GM19351 (cell line): ENCODE measurements around the gene RFK.
A peak's percentile ranks its signal among the peaks of the same experiment; 100 is the strongest.
"Not testable (repeated sequence)": the region's sequence is repeated elsewhere in the genome, so short reads cannot be mapped to it uniquely, and the experiment has no call there.

Source experiments
- ATAC-seq: cut with Tn5 transposase; IDR thresholded peaks from one replicate; pipeline ENCODE4 v1.9.1; 2021; ENCODE audit warnings: mild to moderate bottlenecking, moderate library complexity; ENCODE audit not compliant: unreplicated experiment

Gene RFK

GRCh38 chr9:76394195-76394959 lies at the start of gene RFK:
RFK (minus strand) TSS chr9:76394426; CDS start chr9:76394171, 255 bp downstream.
- peak; percentile 60 for ATAC-seq

- ATAC-seq, result no peak
Observed at GRCh38 chr9:76443887-76444286, 49.7 kb upstream of the RFK start.

- ATAC-seq, result peak; percentile 63
Observed at GRCh38 chr9:76441551-76442322, 47.5 kb upstream of the RFK start.

- ATAC-seq, result peak; percentile 69
Observed at GRCh38 chr9:76438841-76439588, 44.8 kb upstream of the RFK start.

- ATAC-seq, result not testable (repeated sequence)
Observed at GRCh38 chr9:76437017-76437699, 42.9 kb upstream of the RFK start.

GRCh38 chr9:76434897-76435296 lies 40.7 kb upstream of the RFK start:
- not testable (repeated sequence) for ATAC-seq

- ATAC-seq, result no peak
Observed at GRCh38 chr9:76433836-76434235, 39.6 kb upstream of the RFK start.

GRCh38 chr9:76433406-76433805 lies 39.2 kb upstream of the RFK start:
- ATAC-seq, result no peak

GRCh38 chr9:76431601-76432000 lies 37.4 kb upstream of the RFK start:
- no peak for ATAC-seq

- ATAC-seq, result no peak
Observed at GRCh38 chr9:76426807-76427419, 32.7 kb upstream of the RFK start.

GRCh38 chr9:76425677-76426453 lies 31.6 kb upstream of the RFK start:
- no peak for ATAC-seq

- ATAC-seq, result no peak
Observed at GRCh38 chr9:76424491-76424890, 30.3 kb upstream of the RFK start.

GRCh38 chr9:76423216-76424177 lies 29.3 kb upstream of the RFK start:
- ATAC-seq, result no peak

GRCh38 chr9:76419782-76420380 lies 25.7 kb upstream of the RFK start:
- ATAC-seq, result no peak

GRCh38 chr9:76417394-76417793 lies 23.2 kb upstream of the RFK start:
- no peak for ATAC-seq

- no peak for ATAC-seq
Observed at GRCh38 chr9:76415731-76416130, 21.5 kb upstream of the RFK start.

GRCh38 chr9:76415154-76415553 lies 20.9 kb upstream of the RFK start:
- ATAC-seq, result no peak

- ATAC-seq, result peak; percentile 91
Observed at GRCh38 chr9:76414661-76415060, 20.4 kb upstream of the RFK start.
